ENCODE data around the gene TULP4.
"Not testable (repeated sequence)": the region's sequence is repeated elsewhere in the genome, so short reads cannot be mapped to it uniquely, and the experiment has no call there.

TULP4 gene

GRCh38 chr6:158508450-158508849 is 196.2 kb downstream of the TULP4 start:
- DNase-seq = no peak

DNA sequence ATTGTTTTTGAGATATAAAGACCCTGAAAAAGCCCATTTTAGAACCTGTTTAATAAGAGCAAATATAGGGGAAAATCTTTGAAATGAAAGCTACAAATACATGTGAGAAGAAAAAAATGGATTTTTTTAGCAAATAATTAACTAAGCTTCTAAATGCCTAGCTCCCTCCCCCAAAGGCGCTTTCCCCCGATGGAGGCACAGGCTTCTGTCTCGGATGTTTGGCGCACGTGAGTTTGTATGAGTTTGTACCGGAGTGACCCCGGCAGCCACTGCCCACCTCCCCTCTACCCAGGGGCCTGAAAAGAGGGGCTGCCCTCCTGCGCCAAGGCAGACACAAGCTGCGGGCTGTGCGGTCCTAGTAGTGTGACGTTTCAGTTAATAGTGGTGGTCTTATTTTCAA is 197.2 kb downstream of the TULP4 start:
- DNase-seq = no peak

DNA sequence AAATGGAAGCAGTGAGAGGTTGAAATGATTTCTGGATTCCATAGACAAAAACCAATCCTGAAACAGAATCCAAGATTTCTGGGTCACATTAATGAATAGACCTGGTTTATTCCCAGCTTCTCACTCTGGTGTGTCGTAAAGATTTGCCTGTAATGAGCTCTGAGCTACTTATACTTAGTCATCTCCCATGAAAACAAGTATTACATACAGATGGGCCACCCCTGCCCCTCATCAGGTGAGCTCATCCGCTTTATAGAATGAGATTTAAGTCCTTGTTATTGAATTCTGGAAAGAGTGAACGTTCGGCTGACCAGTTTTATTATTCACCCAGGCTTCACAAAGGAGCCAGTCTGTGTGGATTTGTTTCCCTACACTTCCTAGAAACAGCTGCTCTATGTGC is 200.5 kb downstream of the TULP4 start:
- no peak for DNase-seq

DNA sequence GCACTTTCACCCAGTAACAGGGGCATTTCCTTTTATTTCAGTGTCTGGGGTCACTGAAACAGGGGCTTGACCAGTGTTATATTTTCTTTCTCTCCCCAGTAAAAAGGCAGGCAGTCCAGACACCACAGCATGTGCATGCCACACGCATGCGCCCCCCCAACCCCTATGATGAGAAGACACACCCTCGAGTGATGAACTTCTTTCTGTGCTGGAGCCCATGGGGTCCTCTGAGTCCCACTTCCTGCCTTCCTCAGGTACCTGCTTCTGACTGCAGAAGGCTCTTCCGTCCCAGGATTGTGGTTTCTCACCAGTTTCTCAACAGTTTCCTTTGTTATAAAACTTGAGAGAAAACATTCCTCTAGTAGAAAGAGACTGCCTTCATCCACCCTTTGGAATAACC is 201.9 kb downstream of the TULP4 start:
- DNase-seq = no peak

DNA sequence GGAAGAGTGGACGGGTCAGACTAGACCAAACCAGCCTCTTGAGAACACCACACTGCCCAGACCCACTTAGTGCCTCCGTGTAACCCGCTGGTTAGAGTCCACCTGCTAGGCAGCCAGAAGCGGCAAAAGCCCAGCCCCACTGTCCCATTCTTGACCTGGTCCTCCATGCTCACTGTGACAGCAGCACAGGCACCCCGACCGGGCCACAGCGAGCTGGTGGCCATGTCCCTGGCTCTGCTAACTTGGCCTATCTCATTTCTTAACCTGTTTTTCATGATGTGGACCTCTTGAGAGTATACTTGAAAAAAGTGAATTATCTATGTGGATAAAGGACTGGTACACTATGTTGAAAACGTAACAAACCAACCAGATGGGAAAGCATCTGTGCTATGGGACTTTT is 202.7 kb downstream of the TULP4 start:
- DNase-seq = no peak

- no peak for DNase-seq
Observed at GRCh38 chr6:158516098-158516497, 203.8 kb downstream of the TULP4 start.

GRCh38 chr6:158517038-158517437 is 204.8 kb downstream of the TULP4 start:
- DNase-seq = no peak

DNA sequence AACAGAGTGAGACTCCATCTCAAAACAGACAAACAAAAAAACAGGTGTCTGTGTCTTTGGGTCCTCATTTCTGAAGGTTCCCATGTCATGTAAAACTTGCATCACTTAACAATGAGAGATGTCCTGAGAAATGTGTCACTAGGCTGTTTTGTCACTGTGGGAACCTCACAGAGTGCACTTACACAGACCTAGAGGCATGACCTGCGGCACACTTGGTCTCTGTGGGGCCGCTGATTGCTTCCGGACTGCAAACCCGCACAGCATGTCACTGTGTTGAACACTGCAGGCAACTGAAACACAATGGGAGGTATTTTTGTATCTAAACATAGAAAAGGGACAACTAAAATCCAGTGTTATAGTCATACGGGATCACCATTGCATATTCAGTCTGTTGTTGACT is 205.3 kb downstream of the TULP4 start:
- no peak for DNase-seq

DNA sequence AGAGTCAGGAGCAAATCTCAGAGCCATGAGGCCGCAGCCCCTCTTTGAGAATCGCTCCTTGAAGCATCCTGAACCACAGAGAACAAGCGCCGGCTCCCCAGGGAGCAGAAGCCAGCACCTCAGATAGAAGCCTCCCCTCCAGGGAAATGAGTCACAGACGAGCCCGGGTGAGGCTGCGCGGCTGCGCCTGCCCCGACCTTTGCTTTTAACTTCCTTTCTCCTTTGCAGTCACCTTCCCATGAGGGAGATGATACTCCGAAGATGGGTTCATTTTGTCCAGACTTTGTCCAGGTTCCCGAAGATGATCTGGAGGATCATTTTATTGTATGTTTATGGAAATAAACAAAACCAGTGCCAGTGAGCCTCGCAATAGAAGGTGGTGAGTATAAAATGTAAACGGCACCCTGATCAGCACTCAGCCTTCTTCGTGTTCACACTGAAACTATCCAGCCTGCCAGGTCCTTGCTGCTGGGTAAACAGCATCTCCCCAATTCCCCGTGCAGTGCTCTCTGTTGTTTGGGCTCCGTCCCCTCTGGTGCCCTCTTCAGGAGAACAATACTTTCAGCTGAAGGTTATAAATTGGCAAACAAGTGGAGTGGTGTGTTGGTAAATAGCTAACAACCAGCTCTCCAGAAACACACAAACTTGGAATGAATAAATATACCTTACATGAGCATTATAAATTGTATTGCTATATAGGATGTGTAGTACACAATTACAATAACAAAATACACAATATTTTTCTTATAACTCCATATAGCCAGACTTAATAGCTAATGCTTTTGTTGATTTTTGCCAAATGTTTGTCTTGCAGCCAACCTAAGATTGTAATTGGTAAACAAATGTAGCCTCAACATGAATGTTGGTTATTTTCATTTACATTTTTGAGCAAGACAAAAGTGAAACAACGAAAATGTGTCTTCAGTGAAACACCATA is 206.2 kb downstream of the TULP4 start:
- peak; percentile 75 for DNase-seq

DNA sequence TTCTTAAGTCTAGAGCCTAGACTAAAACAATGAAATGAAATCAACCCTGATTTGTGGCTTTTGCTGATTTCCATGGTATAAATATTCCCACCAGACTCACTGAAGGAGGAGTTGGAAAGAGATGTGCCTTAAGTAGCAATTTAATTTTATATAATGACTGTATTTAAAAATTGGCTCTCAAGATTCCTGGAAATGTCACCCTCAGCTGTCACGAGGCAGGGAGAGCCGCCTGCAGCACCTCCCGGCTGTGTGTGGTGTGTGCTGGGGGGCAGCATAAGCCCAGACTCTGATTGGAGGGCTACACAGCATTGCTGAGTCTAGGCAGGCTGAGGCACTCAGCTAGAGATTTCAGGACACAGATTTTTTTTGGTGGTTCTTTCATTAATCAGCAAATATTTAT is 207.0 kb downstream of the TULP4 start:
- DNase-seq = no peak

DNA sequence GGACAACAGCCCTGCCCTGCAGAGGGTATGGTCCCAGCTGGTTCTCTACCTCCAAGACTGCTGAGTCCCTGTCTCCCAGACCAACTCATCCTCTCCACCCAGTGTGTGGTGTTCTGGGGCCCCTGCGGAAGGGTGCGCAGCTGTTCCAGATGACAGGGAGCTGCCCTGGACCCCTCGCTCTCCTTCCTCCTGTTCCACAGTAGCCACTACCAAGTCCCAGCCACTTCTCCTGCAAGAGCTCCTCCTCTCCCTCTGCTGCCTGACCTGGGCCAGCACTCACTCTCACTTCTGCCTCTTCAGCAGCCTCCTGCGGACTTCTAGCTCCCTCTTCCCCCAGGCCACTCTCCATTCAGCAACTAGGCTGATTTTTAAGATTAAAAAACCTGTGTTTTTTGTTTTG is 207.5 kb downstream of the TULP4 start:
- no peak for DNase-seq

GRCh38 chr6:158520975-158521374 is 208.7 kb downstream of the TULP4 start:
- not testable (repeated sequence) for DNase-seq

GRCh38 chr6:158521759-158522158 is 209.5 kb downstream of the TULP4 start:
- DNase-seq = no peak

DNA sequence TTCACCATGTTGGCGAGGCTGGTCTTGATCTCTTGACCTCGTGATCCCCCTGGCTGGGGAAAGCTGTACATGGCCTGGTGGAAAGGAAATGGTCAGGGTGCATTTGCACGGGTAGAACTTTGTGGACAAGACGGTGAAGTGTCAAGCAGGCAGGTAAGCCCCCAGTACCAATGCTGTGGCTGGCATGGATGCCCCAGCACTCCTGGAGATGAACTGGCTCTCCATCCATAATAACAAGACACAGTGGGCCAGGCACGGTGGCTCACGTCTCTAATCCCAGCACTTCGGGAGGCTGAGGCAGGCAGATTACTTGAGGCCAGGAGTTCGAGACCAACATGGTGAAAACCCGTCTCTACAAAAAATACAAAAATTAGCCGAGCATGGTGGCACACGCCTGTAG is 210.4 kb downstream of the TULP4 start:
- no peak for DNase-seq

- no peak for DNase-seq
Observed at GRCh38 chr6:158524311-158524710, 212.0 kb downstream of the TULP4 start.

- not testable (repeated sequence) for DNase-seq
Observed at GRCh38 chr6:158527858-158528257, 215.6 kb downstream of the TULP4 start.

DNA sequence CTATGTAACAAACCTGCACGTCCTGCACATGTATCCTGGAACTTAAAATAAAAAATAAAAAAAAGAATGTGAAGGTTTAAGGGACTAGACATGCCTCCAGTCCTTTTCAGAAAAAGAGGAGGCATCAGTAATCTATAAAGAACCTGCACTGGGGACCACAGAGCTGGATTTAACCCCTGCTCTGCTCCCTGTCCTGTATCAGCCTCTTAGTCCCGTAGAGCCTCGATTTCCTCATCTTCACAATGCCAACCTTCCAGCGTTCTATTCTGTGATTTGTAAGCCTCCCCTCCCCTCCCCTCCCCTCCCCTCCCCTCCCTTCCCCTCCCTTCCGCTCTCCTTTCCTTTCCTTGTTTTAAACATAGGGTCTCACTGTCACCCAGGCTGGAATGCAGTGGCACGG is 216.6 kb downstream of the TULP4 start:
- no peak for DNase-seq

DNA sequence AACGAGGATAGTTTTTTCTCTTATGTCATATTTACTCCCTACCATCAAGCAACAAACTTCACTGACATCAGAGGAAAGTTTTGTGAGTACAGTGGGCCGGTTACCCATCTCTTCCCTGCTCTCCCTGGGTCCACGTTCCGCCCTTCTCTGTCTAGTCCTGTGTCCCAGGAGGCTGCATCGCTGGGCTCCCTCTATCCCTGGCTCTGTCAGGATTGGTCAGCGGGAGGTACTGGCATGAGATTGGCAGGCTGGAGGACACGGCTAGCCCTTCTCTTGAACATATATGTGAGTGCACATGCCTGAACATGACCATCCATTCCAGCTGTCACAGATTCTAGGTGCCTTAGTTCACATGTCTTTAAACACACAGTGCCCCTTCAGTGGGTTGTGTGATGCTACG is 217.4 kb downstream of the TULP4 start:
- no peak for DNase-seq

DNA sequence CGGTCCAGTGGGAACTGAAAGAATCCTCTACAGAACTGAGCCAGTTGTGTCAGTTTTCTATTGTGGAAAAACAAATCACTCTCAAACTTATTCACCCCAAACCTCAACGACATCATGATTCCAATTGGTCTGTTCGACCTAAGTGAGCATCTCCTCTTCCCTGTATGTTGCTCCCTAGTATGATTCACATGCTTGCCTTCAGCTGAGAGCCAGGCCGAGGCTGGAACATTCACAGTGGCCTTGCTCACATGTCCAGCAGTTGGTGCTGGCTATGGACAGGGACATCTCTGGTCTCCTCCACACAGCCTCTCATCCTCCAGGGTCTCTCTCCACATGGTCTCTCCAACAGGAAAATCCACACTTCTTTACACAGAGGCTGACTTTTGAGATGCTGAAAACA is 219.3 kb downstream of the TULP4 start:
- DNase-seq = no peak

DNA sequence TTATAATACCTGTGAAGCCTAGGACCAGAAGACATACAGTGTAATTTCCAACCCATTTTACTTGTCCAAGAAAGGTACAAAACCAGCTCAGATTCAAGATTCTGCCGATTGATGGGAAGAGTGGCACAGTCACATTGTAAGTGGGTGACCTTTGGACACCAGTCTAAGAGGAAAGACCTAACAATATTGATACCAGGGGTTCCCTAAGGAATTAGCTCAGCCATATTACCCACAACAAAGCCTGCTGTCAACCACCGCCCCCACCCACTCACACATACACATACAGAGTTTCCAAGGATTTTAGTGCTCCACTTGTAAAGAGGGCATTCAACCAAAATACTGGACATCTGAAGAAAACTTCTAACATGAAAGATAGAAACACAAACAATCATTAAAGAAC is 219.7 kb downstream of the TULP4 start:
- no peak for DNase-seq

DNA sequence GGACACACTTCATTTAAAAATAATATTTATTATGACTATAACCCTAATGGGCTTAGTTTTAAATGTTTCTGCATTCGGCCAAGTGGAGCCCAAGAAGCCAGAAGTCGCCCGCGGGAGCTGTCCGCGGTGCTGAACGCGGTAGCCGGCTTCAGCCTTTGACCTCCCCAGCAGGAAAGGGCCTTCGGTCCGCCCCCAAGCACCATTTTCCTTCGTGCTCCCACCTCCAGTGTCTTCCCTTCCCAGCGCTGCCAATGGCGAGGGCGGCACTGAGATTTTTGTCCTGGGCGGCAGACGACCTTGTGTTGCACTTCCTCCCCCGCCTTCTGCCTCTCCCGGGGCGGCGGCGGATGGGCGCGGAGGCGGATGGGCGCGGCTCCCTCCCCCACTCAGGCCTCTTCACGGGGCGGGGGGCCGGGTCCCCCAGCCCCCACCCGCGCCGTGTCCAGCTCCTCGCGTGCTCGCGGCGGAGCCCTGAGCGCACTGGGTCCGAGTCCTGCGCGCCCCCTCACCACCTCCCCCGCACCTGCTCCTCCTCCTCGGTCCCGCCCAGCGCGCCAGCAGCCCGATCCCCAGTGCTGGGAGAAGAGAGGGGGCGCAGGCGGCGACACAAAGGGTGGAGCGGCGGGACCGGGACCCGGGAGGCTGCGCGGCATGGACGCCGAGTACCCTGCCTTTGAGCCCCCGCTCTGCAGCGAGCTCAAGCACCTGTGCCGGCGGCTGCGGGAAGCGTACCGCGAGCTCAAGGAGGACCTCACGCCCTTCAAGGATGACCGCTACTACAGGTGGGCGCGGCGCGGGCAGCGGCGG is 224.0 kb downstream of the TULP4 start:
- DNase-seq = peak; percentile 62

DNA sequence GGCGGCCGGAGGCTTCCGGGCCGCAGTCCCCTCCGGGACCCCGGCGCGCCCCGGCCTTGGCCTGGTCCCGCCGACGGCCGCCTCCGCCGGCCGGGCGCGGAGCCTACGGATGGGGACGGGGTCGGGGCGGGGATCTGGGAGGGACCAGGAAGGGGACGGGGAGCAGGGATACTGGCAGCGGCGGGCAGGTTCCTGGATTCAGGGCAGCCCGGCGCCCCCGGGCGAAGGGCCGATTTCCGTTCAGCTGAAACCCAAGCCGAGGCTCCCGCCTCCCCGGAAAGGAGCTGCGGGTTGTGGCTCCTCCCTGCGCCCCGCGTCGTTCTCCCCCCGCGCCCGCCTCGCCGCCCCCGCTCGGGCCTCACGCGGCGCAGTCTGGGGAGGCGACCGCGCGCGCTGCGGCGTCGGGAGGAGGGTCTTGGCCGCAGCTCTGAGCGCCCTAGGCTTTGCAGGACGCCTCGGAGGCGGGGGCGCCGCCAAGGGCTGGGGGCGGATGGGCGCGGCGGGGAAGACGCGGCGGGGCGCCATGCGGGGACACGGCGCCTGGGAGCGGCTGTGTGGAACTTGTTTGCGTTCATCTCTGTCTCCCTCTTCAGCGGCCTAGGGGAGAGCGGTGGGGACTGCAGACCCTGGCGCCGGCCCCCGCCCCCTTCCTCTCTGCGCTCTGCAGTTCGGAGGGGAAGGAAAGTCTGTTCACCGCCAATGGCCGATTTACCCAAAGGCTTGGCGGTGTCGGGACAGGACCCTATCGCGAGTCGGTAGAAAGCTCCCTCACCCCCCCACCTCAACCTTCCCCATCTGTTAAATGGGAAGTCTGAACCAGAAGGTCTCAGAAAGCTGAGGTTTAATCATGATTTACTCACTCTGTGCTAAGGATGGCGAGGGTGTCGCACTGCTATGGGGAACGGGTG is 224.9 kb downstream of the TULP4 start:
- DNase-seq = peak; percentile 71

- DNase-seq = no peak
Observed at GRCh38 chr6:158538741-158539140, 226.5 kb downstream of the TULP4 start.

All from NCI-H1436 (cell line).